ENCODE data around the gene C4BPA. TPM values are rescaled to one million over a fixed set of nuclear protein-coding genes. Genes with fewer than 3 reads are reported as not detected.

The C4BPA gene
- total and polyA plus RNA-seq, 5 donors, result 0.14 TPM; not detected in 4

DNA sequence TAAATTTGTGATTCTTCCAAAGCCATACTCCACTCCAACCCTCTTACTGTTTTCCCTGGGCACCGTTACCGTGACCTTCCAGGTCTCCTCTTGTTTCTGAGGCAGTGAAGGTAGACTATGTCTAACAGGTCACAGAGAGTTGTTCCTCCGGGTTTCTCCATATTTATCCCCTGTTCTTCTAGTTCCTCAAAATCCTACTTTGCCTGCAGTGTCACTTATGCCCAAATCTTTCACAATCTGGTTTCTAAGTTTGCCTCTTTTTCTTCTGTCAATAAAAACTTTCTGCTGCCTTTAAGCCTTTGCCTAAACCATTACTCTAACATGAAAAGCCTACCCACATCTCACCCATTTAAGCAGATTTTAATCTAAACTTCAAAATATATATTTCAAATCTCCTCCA, 87.7 kb downstream of the C4BPA start:
- ATAC-seq (no peak), DNase-seq (no peak)
- intact Hi-C loops (cut with DNase I), result no loop called here
- H3K4me3 ChIP-seq (ENCODE audit: low read length), result no peak overlapping the region
- no peak overlapping the region for H3K27ac ChIP-seq (ENCODE audit: low read length)
- no peaks in the 10 kb centered on the region for H3K27me3 ChIP-seq (ENCODE audit: control insufficient read depth, insufficient read depth)
- H3K9me3 ChIP-seq (ENCODE audit: control insufficient read depth, low read length), result no peaks in the 10 kb centered on the region
- WGBS, result 87% methylated on average over 3 of the region's 3 CpGs
- H3K4me1 ChIP-seq (ENCODE audit: control insufficient read depth, insufficient read depth, low read length), result no peaks in the 10 kb centered on the region

DNA sequence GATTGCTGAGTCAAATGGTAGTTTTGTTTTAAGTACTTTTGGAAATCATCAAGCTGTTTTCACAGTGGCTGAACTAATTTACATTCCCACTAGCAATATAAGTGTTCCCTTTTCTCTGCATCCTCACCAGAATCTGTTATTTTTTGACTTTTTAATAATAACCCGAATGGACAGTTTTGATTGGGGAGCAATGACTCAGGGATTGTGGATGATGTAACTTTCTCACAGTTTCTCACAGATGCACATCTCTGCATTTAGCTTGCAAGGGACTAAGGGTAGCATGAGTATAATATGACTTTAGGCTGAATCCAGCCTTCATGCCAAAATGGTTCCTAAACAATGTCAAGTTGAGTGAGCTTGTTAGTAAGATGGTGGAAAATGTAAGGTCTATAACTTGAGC, 90.2 kb downstream of the C4BPA start:
- no peak for DNase-seq
- no peak for ATAC-seq
- Histone ChIP-seq H3K9me3 (ENCODE audit: control insufficient read depth, low read length) (no peaks in the 10 kb centered on the region), H3K27ac (ENCODE audit: low read length) (no peak overlapping the region), H3K27me3 (ENCODE audit: control insufficient read depth, insufficient read depth) (no peaks in the 10 kb centered on the region), H3K4me3 (ENCODE audit: low read length) (no peak overlapping the region), H3K4me1 (ENCODE audit: control insufficient read depth, insufficient read depth, low read length) (no peaks in the 10 kb centered on the region)
- intact Hi-C loops (cut with DNase I), result no loop called here
- 93% methylated on average over 1 of the region's 1 CpG for WGBS

Other genes with a start within 250 kb of the C4BPA start
- gene IL20, start 238.6 kb upstream of the C4BPA start, total RNA-seq, result not detected
- not detected for gene IL20, start 238.6 kb upstream of the C4BPA start, polyA plus RNA-seq
- not detected for gene IL24, start 206.8 kb upstream of the C4BPA start, total RNA-seq
- gene IL24, start 206.8 kb upstream of the C4BPA start, polyA plus RNA-seq, result not detected
- 1 to 10 TPM; 1.7 to 2.7 (median 2.1) TPM for gene FCMR, start 182.3 kb upstream of the C4BPA start, total RNA-seq
- 0.81 TPM for gene FCMR, start 182.3 kb upstream of the C4BPA start, polyA plus RNA-seq
- gene PIGR, start 157.8 kb upstream of the C4BPA start, total RNA-seq, result under 1 TPM in 3 of 4 donors, not detected in 1; 0.09 to 0.59 (median 0.17) TPM
- 0.23 TPM for gene PIGR, start 157.8 kb upstream of the C4BPA start, polyA plus RNA-seq
- gene FCAMR, start 133.8 kb upstream of the C4BPA start, total RNA-seq, result not detected
- gene FCAMR, start 133.8 kb upstream of the C4BPA start, polyA plus RNA-seq, result not detected
- gene C1orf116, start 71.5 kb upstream of the C4BPA start, total RNA-seq, result under 1 TPM in 3 of 4 donors, not detected in 1; 0.06 to 0.14 (median 0.08) TPM
- 0.05 TPM for gene C1orf116, start 71.5 kb upstream of the C4BPA start, polyA plus RNA-seq
- 1 to 10 TPM; 4.6 to 5.0 (median 4.8) TPM for gene YOD1, start 53.0 kb upstream of the C4BPA start, total RNA-seq
- gene YOD1, start 53.0 kb upstream of the C4BPA start, polyA plus RNA-seq, result 1.6 TPM
- gene PFKFB2, start 51.0 kb upstream of the C4BPA start, total RNA-seq, result 10 to 100 TPM; 16.4 to 29.7 (median 21.7) TPM
- gene PFKFB2, start 51.0 kb upstream of the C4BPA start, polyA plus RNA-seq, result 9.4 TPM
- gene C4BPB, start 15.4 kb upstream of the C4BPA start, total RNA-seq, result under 1 TPM in 1 of 4 donors, not detected in 3; 0.43 TPM
- 0.05 TPM for gene C4BPB, start 15.4 kb upstream of the C4BPA start, polyA plus RNA-seq
- 10 to 100 TPM; 57.9 to 93.4 (median 67.9) TPM for gene CD55, start 217.4 kb downstream of the C4BPA start, total RNA-seq
- 39.7 TPM for gene CD55, start 217.4 kb downstream of the C4BPA start, polyA plus RNA-seq